GM19351 (cell line): ENCODE data around the gene CD19.
A peak's percentile ranks its signal among the peaks of the same experiment; 100 is the strongest.
"Not testable (repeated sequence)": the region's sequence is repeated elsewhere in the genome, so short reads cannot be mapped to it uniquely, and the experiment has no call there.

ENCODE experiments used
- ATAC-seq: cut with Tn5 transposase; IDR thresholded peaks from one replicate; pipeline ENCODE4 v1.9.1; 2021; ENCODE audit warnings: mild to moderate bottlenecking, moderate library complexity; ENCODE audit not compliant: unreplicated experiment

Gene CD19

DNA sequence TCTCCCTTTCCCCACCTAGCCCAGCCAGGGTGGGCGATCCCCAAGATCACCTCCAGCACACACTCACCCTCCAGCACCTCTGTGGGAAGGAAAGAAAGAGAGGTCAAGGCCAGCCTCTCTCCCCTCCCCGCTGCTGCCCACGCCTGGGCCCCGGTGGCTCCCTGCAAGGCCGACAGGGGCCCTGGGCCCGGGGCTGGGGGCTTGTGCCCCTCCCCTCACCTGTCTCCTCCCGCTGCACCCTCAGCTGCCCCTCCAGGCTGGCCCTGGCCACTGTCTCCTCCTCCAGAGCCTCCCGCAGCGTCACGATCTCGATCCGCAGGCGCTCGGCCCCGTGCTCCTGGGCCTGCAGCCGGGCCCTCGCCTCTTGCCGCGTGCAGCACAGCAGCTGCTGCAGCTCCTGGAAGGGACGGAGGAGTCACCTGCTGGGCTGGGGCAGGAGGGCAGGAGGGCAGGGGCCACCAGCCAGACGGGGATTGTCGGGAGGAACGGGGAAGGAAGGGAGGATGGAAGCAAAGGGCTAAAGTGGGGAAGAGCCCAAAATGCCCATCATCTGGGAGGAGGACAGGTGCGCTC lies 25.9 kb upstream of the CD19 start:
- no peak for ATAC-seq

DNA sequence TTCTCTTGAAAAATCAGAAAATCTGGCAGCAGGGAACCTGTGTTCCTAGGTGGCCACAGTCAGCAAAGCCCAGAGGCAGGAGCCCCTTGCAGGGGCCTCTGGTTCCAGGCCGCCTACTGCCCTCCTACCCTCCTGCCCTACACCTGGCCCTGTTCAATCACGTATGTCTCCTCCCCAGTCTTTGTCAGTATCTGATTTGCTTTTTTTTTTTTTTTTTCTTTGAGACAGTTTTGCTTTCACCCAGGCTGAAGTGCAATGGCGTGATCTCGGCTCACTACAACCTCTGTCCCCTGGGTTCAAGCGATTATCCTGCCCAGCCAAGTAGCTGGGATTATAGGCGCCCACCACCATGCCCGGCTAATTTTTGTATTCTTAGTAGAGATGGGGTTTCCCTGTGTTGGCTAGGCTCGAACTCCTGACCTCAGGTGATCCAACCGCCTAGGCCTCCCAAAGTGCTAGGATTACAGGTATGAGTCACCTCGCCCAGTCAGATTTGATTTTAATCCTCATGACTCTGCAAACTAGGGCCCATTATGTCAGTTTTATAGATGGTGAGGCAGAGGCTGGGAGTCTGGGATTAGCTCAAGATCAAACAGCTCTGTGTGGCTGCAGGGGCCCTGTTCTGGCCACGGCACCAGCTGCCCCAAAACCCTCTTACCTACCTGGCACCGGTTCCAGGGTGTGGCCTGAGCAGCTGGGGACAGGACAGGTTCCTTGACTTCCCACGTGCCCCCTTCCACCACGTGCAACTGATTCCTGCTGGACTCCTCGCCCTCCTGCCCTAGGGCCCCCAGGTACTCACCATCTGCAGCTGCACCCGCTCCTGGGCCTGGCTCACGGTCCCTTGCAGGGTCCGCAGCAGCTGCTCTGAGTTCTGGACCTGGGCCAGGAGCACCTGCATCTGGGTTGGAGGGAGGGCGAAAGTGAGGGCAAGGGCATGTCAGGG lies 21.4 kb upstream of the CD19 start:
- no peak for ATAC-seq

DNA sequence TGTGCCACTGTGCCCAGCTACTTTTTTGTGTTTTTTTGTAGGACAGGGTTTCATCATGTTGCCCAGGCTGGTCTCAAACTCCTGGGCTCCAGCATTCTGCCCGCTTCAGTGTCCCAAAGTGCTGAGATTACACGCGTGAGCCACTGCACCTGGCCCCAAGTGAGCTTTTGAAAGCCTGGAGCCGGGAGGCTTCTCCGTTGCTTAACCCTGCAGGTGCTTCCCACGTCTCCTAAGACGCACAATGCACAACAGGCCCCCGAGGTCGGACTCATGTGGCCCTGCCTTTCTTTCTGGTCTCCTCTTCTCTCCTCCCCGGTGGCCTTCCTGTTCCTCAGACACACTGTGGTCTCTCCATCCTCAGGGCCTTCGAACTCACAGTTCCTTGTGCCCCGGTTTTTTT lies 19.2 kb upstream of the CD19 start:
- ATAC-seq = no peak

DNA sequence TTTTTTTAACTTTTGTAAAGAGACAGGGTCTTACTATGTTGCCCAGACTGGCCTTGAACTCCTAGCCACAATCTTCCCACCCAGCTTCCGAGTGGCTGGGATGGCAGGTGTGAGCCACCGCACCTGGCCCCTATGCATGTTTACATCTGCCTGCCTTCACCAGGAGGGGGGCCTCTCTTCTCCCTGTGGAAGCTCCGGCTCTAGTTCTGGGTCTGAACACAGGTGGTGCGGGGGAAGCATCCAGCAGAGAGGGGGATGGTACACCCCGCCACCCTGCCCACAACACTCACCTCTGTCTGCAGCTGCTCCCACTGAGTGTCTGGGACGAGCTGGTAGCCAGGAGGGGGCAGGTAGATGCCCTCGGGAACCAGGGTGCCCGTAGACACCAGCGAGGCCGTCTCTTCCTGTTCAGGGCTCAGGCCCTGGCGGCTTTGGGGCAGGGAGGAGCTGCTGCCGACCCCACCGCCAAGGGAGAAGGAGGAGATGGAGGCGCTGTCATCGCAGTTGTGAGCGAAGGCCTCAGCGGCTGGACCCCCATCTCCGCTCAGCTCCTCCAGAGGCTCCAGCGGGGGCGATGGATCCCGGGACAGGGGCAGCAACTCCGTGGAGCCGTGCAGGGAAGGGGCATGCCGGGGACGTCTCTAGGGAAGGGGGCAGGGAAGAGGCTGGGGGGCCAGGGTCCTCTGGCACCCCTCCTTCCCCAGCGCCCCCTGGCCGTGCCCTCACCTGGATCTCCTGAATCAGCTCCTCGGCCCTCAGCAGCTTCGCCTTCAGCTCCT lies 17.6 kb upstream of the CD19 start:
- ATAC-seq = no peak

DNA sequence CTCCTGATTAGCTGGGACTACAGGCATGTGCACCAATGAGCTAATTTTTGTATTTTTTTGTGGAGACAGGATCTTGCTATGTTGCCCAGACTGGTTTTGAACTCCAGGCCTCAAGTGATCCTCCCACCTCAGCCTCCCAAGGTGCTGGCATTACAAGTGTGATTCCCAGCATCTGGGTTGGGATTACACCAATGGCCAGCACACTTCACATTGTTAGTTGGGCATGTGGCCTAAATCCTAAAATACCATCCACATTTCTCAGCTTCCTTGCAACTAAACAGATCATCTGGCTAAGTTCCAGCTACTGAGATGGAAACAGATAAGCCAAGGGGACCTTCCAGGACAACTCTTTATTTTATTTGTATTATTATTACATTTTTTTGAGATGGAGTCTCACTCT lies 16.6 kb upstream of the CD19 start:
- no peak for ATAC-seq

DNA sequence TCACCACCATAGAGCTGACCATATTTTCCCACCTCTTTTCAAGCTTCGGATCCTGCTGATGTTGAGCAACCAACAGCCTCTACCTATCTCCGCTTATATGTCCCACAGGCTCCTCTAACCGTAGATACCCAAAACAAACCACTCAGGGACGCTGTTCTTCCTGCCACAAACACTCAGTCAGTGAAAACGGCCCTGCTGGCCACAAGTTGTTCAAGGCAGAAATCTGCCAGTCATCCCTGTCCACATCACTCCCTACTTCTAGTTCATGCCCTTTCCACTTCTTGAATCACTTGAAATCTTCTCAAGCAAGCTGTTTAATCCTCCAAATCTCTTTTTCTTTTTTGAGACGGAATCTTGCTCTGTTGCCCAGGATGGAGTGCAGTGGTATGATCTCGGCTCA lies 14.7 kb upstream of the CD19 start:
- ATAC-seq = no peak

DNA sequence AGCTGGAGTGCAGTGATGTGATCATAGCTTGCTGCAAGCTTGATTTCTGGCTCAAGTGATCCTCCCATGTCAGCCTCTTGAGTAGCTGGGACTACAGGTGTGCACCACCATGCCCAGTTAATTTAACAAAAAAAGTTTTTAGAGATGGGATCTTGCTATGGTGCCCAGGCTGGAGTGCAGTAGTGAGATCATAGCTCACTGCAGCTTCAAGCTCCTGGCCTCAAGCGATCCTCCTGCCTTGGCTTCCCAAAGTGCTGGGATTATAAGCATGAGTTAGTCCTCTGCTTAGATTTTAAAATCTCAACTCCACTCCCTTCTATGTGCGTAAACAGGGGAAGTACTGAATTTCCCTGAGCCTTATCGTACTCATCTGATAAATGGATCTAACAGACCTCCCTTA lies 13.1 kb upstream of the CD19 start:
- ATAC-seq = no peak

DNA sequence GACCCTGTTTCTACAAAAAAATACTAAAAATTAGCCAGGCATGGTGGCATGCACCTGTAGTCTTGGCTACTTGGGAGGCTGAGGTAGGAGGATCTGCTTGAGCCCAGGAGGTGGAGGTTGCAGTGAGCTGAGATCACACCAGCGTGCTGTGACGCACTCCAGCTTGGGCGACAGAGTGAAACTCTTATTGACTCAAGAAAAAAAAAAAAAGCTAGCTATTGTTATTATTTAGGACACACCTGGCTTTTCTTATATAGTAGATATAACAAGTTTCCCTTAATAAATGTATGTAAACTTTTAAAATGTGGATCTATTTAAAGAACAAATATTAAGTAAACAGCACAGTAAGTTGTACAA lies 8.6 kb upstream of the CD19 start:
- no peak for ATAC-seq

DNA sequence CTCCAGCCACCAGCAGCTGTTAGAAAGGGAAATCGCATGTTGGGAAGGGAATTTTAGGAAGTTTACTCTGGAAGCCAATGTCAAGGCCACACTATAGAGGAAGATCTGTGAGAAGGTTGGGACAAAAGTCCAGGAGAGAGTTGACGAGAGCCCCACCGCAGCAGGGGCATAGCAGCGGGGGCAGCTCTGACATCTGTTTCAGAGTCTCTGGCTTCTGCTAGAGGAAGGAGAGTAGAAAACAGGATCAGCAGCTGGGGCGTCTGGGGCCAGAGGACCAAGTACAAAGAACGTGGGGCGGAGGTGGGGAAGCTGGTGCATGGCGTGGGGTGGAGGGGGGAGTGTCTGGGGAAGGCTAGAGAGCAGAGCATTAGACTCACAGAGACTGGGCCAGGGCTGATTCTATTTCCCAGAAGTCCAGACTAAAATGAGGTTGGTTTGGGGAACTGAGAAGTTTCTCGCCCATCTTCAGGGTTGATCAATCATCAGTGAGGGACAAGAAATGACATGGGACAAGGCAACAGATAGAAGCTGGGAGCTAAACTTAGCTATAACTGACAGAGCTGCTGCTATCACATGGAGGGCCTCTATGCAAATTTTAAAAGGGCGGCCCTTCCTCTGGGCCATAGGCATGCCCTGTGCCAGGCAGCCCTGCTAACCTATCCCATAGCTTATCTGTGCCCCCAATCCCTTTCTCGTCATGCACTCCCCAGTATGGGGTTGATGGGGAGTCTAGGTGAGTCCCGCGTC lies 7.9 kb upstream of the CD19 start:
- peak; percentile 58 for ATAC-seq

DNA sequence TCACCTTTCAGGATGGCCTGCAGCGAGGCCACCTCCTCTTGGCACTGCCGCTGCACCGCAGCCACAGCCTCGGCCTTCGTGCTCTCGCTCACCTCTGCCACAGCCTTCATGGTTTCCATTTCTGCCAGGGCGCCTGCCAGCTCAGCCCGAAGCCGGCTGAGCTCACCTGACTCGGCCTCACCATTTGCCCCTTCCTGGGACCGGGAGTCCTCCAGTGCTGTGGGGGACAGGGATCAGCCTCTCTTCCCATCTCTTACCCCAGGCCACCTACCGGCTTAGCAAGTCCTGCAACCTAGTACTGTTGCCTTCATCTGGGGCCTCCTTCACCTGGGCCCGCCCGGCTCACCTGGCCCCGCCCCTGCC lies 7.4 kb upstream of the CD19 start:
- ATAC-seq = no peak

DNA sequence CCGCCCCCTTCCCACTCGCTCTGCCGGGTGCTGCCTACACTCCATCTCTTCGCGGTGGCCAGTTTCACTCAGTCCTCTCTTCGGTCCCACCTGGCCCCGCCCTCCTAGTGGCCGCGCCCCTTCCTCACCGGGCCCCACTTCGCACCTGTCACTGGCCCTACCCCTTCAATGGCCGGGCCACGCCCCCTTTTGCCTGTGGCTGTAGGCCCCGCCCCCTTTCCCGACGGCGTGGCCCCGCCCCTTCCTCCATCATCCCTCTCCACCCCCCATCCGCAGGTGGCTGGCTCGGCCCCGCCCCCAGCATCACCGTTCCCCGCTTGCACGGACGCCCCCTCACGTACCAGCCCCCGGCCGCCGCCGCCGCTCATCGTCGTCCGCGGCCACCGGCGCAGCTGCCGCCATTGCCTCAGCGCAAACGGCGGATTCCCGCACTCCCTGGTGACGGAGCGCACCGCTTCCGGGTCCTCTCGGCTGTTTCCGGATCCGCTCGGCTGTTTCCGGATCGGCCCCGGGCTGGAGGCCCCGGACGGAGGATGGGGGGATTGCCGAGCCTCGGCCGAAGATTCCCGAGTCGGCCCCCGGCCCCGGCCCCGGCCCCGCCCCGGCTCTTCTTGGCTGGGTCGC lies 6.9 kb upstream of the CD19 start, which contains the start of gene RABEP2:
Gene RABEP2 (minus strand): TSS at position 477 of the 624 bp plus-strand sequence. CDS start 75 bp downstream, at position 402.
- peak; percentile 57 for ATAC-seq

DNA sequence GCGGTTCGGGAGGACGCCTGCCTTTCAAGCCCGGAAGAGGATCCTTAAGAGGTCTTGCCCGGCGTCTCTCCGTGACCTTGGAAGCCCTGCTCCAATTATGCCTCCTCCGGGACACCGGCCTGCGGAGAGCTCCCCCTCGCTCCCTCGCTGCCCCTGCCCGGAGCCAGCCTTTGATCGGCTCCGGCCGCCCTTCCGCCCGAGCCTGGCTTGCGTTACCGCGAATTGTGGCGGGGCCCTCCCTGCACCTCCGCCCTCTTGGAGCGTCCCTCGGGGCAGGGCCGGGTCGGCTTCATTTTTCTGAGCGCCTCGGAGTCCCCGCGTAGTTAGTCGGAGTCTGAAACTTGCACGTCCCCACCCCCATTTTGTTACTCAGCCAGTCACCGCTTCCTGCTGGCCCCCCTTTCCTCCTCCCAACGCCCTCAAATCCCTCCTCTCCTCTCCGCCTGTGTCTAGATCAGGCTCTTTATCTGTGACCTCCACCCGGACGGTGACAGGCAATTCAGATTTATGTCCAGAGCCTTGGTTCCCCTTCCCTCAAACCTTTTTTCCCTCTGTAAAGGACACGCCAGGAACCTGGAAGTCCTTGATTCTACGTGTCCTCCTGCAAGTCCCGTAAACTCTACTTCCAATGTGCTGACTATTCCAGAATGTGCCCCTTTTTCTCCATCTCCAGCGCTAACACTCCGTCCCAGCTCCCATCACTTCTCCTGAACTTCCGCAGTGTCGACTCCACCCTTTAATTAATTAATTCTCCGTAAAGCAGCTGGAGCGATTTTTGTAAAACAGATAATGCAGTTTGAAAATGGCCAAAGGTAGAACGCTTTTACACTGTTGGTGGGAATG lies 6.2 kb upstream of the CD19 start:
- ATAC-seq = peak; percentile 19

DNA sequence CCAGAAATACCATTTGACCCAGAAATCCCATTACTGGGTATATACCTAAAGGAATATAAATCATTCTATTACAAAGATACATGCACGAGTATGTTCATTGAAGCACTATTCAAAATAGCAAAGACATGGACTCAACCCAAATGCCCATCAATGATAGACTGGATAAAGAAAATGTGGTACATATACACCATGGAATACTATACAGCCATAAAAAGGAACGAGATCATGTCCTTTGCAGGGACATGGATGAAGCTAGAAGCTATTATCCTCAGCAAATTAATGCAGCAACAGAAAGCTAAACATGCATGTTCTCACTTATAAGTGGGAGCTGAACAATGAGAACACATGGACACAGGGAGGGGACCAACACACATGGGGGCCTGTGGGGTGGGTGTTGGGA lies 5.5 kb upstream of the CD19 start:
- not testable (repeated sequence) for ATAC-seq

DNA sequence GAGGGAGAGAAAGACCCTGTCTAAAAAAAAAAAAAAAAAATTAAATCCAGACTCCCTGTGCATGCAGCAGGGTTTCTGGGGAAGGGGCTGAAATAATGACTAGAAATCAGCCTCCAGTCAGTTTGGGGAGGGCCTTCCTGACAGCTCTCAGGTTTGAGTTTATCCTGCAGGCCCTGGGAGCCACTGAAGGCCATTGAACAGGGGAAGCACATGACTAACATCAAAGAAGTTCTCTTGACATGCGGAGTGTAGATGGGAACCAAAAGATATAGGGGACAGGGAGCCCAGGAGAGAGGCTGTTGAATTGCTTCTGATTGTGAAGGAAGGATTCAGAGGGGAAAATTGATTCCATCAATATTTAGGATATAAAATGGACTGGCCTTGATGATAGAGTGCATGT lies 4.0 kb upstream of the CD19 start:
- no peak for ATAC-seq

DNA sequence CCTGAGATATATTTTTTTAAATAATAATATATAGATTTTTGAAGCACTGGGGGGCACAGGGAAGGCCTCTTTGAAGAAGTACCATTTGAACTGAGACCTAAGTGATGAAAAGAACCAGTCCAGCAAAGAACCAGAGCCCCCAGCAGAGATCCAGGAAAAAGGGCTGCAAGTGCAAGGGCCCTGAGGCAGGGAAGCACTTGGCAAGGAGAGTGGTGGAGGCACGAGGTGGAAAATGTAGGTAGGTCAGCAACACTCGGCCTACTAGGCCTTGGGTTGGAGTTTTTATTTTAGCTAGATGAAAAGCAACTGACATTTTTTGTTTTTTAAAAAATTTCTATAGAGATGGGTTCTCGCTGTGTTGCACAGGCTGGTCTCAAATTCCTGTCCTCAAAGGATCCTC lies 1.6 kb upstream of the CD19 start:
- no peak for ATAC-seq

DNA sequence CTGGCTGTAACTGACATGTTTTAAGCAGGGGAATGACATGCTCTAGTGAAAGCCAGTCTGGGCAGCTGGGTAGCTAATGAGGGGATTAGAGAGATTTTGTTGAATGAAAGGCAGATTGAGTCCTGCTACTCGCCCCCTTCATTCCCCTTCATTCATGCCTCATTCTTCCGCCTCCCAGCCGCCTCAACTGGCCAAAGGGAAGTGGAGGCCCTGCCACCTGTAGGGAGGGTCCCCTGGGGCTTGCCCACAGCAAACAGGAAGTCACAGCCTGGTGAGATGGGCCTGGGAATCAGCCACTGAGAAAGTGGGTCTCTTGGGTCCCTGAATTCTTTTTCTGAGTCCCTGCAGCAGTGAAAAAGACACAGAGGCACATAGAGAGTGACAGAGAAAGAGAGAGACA lies 1.1 kb upstream of the CD19 start:
- no peak for ATAC-seq

DNA sequence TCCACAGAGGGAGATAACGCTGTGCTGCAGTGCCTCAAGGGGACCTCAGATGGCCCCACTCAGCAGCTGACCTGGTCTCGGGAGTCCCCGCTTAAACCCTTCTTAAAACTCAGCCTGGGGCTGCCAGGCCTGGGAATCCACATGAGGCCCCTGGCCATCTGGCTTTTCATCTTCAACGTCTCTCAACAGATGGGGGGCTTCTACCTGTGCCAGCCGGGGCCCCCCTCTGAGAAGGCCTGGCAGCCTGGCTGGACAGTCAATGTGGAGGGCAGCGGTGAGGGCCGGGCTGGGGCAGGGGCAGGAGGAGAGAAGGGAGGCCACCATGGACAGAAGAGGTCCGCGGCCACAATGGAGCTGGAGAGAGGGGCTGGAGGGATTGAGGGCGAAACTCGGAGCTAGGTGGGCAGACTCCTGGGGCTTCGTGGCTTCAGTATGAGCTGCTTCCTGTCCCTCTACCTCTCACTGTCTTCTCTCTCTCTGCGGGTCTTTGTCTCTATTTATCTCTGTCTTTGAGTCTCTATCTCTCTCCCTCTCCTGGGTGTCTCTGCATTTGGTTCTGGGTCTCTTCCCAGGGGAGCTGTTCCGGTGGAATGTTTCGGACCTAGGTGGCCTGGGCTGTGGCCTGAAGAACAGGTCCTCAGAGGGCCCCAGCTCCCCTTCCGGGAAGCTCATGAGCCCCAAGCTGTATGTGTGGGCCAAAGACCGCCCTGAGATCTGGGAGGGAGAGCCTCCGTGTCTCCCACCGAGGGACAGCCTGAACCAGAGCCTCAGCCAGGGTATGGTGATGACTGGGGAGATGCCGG lies 769 bp downstream of the CD19 start:
- no peak for ATAC-seq

DNA sequence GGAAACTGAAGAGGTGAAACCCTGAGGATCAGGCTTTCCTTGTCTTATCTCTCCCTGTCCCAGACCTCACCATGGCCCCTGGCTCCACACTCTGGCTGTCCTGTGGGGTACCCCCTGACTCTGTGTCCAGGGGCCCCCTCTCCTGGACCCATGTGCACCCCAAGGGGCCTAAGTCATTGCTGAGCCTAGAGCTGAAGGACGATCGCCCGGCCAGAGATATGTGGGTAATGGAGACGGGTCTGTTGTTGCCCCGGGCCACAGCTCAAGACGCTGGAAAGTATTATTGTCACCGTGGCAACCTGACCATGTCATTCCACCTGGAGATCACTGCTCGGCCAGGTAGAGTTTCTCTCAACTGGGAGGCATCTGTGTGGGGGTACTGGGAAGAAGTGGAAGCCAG lies 1.4 kb downstream of the CD19 start:
- no peak for ATAC-seq

DNA sequence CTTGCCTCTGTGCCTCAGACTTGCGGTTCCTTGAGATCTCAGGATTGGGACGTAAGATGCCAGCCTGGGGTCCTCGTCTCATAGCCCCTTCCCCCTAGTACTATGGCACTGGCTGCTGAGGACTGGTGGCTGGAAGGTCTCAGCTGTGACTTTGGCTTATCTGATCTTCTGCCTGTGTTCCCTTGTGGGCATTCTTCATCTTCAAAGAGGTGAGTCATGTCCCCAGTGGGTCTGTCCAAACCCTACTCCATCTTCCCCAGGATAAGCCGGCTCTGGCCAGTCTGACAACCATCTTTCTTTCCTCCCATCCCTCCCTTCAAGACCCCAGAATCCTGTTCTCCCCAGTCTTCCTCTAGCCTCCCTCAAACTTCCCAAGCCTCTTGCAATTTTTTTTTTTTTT lies 3.6 kb downstream of the CD19 start:
- ATAC-seq = no peak
